NB4 (cell line): Measurements from ENCODE around the gene INSM1.

Experiments used
- DNase-seq: peaks from one replicate; pipeline ENCODE4 v3.0.0; 2010; ENCODE audit warnings: low read depth
- H3K4me3 ChIP-seq: one replicate; pipeline ENCODE4 v1.5.1; 2011; ENCODE audit warnings: mild to moderate bottlenecking, low read depth, low read length, moderate library complexity
- MYC ChIP-seq: IDR thresholded peaks from 2 replicates; pipeline ENCODE4 v1.6.1; 2011; ENCODE audit warnings: low read depth, low read length
- POLR2A ChIP-seq: IDR thresholded peaks from 2 replicates; pipeline ENCODE4 v1.6.1; 2011; ENCODE audit warnings: mild to moderate bottlenecking; ENCODE audit not compliant: insufficient read length; ENCODE audit errors: extremely low read depth
- TF ChIP-seq, protein P1 (sequence below): IDR thresholded peaks from 2 replicates; pipeline ENCODE4 v1.6.1; 2011; ENCODE audit warnings: low read depth, low read length
- TF ChIP-seq, protein P2 (sequence below): IDR thresholded peaks from one replicate; pipeline ENCODE4 v1.5.1; 2012; ENCODE audit warnings: low read depth, low read length

Gene INSM1

DNA sequence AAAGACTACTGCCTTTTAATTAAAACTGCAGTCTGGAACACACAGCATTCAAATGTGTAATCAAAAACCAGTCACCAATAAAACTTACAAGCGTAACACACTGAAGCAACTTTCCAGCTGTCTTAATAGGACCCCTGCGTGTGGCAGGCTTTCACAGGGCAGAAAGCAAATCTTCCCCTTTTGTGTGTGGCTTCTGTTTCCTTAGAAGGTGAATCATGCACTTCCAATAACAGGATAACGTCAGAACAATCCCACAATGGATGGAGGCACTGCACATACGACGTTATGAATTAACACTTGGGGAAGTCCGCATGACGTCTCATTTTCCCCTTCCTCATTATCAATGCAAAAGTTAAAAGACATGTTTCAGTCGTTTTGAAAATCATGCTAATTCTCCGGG lies 44.8 kb downstream of the INSM1 start:
- H3K4me3 ChIP-seq: no peak overlapping the region
- DNase-seq: no peak
- TF ChIP-seq POLR2A (no peak), MYC (no peak)
- TF ChIP-seq, protein P1, sequence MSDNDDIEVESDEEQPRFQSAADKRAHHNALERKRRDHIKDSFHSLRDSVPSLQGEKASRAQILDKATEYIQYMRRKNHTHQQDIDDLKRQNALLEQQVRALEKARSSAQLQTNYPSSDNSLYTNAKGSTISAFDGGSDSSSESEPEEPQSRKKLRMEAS: no peak
- TF ChIP-seq, protein P2, sequence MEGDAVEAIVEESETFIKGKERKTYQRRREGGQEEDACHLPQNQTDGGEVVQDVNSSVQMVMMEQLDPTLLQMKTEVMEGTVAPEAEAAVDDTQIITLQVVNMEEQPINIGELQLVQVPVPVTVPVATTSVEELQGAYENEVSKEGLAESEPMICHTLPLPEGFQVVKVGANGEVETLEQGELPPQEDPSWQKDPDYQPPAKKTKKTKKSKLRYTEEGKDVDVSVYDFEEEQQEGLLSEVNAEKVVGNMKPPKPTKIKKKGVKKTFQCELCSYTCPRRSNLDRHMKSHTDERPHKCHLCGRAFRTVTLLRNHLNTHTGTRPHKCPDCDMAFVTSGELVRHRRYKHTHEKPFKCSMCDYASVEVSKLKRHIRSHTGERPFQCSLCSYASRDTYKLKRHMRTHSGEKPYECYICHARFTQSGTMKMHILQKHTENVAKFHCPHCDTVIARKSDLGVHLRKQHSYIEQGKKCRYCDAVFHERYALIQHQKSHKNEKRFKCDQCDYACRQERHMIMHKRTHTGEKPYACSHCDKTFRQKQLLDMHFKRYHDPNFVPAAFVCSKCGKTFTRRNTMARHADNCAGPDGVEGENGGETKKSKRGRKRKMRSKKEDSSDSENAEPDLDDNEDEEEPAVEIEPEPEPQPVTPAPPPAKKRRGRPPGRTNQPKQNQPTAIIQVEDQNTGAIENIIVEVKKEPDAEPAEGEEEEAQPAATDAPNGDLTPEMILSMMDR: no peak

DNA sequence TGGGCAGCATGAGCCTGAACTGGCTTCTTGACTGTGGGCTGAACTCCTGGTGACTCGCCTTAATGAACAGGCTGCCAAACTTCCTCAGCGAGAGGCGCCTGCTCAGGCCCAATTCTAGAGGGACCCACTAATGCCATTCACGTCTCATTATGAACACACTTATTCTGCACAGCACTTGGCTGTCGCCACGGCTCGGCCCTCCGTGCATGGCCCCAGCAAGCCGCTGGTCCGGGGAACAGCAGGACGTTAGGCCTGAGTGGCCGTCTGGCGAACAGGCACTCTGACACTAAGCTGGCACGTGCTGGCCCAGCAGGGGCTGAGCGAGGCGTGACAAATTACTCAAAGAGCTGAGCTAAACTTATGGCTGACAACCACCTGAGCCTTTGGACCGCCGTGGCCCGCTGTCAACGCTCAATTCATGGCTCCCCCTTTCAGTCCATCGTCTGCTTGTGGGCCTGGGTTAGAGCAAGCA lies 45.9 kb downstream of the INSM1 start:
- no peak for DNase-seq
- no peak overlapping the region for H3K4me3 ChIP-seq
- TF ChIP-seq, protein P2: no peak
- TF ChIP-seq POLR2A (no peak), MYC (no peak)
- TF ChIP-seq, protein P1: no peak

DNA sequence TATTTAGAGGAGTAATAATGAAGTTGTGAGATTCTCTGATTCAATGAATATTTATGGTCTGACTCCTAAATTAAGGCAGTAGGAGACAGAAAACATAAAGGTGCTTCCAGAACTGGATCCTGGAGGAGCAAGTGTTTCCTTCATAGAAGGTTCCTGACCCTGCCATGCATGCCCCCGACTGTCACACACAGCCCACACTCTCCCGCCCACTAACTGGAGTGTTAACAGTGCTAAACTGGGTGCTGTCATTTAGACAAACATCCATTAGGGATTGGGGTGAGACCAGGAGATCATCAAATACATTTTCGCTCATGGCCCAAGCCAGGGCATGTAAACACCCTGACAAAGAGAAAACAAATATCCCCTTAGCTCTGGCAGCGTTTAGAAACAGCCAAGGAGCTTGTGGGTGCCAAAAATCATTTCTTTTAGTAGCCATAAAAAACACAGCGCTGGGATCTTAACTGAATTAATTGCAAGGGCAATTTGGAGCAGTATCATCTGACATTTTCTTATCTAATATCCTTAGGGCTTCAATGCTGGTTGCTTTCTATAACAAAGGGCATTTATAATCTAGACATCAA lies 46.8 kb downstream of the INSM1 start:
- H3K4me3 ChIP-seq: no peak overlapping the region
- TF ChIP-seq, protein P1: no peak
- TF ChIP-seq POLR2A: no peak
- no peak for TF ChIP-seq MYC
- TF ChIP-seq, protein P2: no peak
- no peak for DNase-seq

DNA sequence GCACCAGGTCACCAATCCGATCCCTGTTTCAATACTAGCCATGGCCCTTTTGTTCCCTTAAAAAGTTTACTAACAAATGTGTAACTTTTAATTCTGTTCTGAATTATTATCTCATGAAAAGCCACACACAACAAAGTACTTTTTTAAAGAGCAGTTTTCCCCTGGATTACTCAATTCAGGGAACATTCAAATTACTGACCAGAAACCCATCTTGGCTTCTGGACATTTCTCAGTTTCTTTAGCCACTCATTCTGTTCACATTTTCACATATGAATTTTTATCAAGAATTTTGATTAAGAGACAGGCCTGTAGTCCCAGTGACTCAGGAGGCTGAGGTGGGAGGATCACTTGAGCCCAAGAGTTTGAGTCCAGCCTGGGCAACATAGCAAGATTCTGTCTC lies 47.4 kb downstream of the INSM1 start:
- TF ChIP-seq POLR2A (no peak), MYC (no peak)
- TF ChIP-seq, protein P1: no peak
- TF ChIP-seq, protein P2: no peak

DNA sequence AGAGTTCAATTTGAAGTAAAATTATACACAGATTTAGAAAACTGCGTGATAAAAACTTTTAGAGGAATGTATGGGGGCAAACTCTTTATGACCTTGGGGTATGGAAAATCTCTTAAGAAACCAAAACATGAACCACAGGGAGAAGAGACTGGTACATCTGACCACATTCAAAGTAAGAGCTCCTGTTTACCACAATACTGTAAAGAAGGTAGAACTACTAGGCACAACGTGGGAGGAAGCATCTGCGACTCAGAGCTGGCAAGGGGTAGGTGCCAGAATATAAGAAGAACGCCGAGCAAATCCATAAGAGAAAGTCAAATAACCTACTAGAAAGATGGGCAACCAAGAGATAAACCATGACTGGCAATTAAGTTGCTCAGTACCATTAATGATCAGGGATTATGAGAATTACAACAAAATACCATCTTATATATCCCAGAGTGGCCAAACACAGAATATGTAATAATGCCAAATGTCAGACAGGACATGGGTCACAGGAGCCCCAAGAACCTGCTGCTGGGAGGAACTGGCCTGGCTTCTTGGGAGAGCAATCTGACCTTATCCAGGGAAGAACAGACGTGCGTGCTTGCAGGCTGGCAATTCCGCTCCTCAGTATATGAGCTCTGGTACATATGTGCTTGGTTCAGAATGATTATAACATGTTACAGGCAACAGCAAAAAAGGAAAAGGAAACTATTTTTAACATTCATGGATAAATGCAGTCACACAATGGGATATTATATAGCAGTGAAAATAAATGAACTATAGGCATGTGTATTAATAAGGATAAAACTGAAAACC lies 50.2 kb downstream of the INSM1 start:
- no peak for DNase-seq
- no peak overlapping the region for H3K4me3 ChIP-seq
- TF ChIP-seq POLR2A (no peak), MYC (no peak)
- TF ChIP-seq, protein P1: no peak
- TF ChIP-seq, protein P2: no peak

More for the DNA sequence above, 47.4 kb downstream of the INSM1 start:
- no peak overlapping the region for H3K4me3 ChIP-seq
- DNase-seq: no peak
